Kidney epithelial cell (primary cell): ENCODE measurements around the gene RAET1G. TPM values are rescaled to one million over a fixed set of nuclear protein-coding genes. Genes with fewer than 3 reads are reported as not detected.
"Not testable (repeated sequence)": the region's sequence is repeated elsewhere in the genome, so short reads cannot be mapped to it uniquely, and the experiment has no call there.

ENCODE experiments used
- DNase-seq: peaks from one replicate; pipeline ENCODE4 v3.0.0-alpha.2; 2010; ENCODE audit warnings: low read depth
- H3K27me3 ChIP-seq: 2 replicates; pipeline ENCODE4 v1.6.0; 2011; ENCODE audit warnings: low read length; ENCODE audit not compliant: control insufficient read depth, insufficient read depth
- H3K36me3 ChIP-seq: 2 replicates; pipeline ENCODE4 v1.5.1; 2011; ENCODE audit warnings: low read length; ENCODE audit not compliant: control insufficient read depth, insufficient read depth
- H3K4me3 ChIP-seq: 2 replicates; pipeline ENCODE4 v1.5.1; 2011; ENCODE audit warnings: low read depth, mild to moderate bottlenecking, control low read depth, low read length
- CTCF ChIP-seq: IDR thresholded peaks from 2 replicates; pipeline ENCODE4 v1.5.1; 2011; ENCODE audit warnings: mild to moderate bottlenecking, moderate library complexity, low read length, control low read depth, inconsistent platforms; ENCODE audit not compliant: insufficient read depth, poor library complexity, severe bottlenecking
- total RNA-seq: library from RNA; depleted of rRNA; stranded (reverse); fragments of >200 nt; gene quantifications from 2 replicates; pipeline ENCODE4 v1.2.3, GENCODE V29; 2015

RAET1G gene
- total RNA-seq, 1 donor from 2014 or later, result not detected

- H3K27me3 ChIP-seq, result no peaks in the 10 kb centered on the region
- H3K4me3 ChIP-seq, result no peak within 1 kb of the TSS
- no peak for DNase-seq
- H3K36me3 ChIP-seq, result no peaks in the 10 kb centered on the region
- no peak for TF ChIP-seq CTCF
Measured at GRCh38 chr6:149897855-149898744, 24.8 kb downstream of the RAET1G start, which contains the start of gene RAET1E. TSS of gene RAET1E (minus strand) at chr6:149898113. CDS start at chr6:149890901, 7,212 bp downstream.

DNA sequence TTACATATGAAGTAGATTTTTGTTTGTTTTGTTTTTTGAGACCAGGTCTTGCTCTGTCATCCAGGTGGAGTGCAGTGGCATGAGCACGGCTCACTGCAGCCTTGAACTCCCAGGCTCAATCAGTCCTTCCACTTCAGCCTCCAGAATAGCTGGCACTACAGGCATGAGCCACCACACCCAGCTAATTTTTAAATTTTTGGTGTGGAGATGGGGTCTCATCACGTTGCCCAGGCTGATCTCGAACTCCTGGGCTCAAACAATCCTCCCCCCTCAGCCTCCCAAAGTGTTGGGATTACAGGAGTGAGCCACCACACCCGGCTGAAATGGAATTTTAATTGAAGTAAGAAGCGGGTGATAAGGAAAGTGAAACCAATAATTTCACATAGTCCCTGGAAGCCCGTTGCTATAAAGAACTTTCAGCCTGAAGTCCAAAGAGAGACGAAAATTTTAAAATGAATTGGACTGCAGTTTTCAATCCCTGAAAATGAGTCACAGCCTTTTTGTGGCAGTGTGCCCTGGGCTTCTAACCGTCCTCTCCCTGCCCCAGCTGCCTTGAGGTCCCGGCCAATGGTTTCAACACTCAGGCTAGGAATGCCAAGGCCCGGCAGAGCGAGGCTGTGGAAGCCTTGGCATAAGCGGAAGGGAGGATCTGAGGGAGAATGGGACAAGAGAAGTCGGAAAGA lies 25.8 kb downstream of the RAET1G start:
- H3K4me3 ChIP-seq, result no peak overlapping the region
- no peaks in the 10 kb centered on the region for H3K27me3 ChIP-seq
- TF ChIP-seq CTCF, result no peak
- no peak for DNase-seq
- no peaks in the 10 kb centered on the region for H3K36me3 ChIP-seq

DNA sequence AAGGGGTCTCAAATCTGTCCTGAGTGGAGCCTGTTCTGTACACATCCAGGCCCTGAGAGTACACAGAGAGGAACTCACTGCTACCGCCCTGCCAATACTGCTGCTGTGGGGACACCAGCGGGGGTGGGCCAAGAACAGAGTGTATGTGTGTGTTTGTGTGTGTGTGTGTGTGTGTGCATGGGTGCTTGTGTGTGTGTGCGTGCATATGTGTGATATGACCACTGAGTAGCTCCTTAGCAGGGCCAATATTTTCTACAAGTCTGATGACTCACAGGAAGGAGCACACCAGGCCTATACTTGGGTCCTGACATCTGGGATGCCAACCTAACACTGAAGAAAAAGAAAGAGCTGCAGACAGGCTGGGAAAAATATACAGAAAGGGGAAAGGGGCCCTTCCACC lies 26.4 kb downstream of the RAET1G start:
- no peak for TF ChIP-seq CTCF
- no peaks in the 10 kb centered on the region for H3K36me3 ChIP-seq
- H3K27me3 ChIP-seq, result no peaks in the 10 kb centered on the region
- no peak for DNase-seq
- no peak overlapping the region for H3K4me3 ChIP-seq

GRCh38 chr6:149895833-149896271 lies 27.1 kb downstream of the RAET1G start:
- no peaks in the 10 kb centered on the region for H3K36me3 ChIP-seq
- H3K4me3 ChIP-seq, result no peak overlapping the region
- DNase-seq, result no peak
- no peaks in the 10 kb centered on the region for H3K27me3 ChIP-seq
- TF ChIP-seq CTCF, result no peak

DNA sequence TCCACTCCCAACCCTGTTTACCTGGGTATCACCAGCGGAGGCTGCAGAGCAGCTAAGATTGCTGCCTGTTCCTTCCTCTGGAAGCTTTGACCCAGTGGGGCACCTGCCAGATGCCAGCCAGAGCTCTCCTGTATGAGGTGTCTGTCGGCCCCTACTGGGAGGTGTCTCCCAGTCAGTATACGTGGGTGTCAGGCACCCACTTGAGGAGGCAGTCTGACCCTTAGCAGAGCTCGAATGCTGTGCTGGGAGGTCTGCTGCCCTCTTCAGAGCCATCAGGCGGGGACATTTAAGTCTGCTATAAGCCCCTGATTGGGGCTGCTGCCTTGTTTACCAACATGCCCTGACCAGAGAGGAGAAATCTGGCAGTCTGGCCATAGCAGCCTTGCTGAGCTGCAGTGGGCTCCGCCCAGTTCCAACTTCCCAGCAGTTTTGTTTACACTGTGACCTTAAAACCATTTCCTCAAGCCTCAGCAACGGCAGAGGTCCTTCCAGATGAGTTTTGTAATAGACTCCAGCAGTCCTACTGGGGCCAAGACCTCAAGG lies 27.8 kb downstream of the RAET1G start:
- TF ChIP-seq CTCF, result no peak
- H3K27me3 ChIP-seq, result no peaks in the 10 kb centered on the region
- no peak for DNase-seq
- no peak overlapping the region for H3K4me3 ChIP-seq
- no peaks in the 10 kb centered on the region for H3K36me3 ChIP-seq

DNA sequence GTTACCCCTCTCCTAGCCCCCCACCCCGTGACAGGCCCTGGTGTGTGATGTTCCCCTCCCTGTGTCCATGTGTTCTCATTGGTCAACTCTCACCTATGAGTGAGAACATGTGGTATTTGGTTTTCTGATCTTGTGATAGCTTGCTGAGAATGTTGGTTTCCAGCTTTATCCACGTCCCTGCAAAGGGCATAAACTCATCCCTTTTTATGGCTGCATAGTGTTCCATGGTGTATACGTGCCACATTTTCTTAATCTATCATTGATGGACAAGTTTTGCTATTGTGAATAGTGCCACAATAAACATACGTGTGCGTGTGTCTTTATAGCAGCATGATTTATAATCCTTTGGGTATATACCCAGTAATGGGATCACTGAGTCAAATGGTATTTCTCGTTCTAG lies 31.1 kb downstream of the RAET1G start:
- not testable (repeated sequence) for H3K36me3 ChIP-seq, H3K4me3 ChIP-seq, DNase-seq, H3K27me3 ChIP-seq
